Omental fat pad (tissue), 4 donors: ENCODE results near the gene HKDC1. TPM values are rescaled to one million over a fixed set of nuclear protein-coding genes. Genes with fewer than 3 reads are reported as not detected.
"Not testable (repeated sequence)": the region's sequence is repeated elsewhere in the genome, so short reads cannot be mapped to it uniquely, and the experiment has no call there.

Experiments used
- ATAC-seq: fragments of 150-250 bp; one replicate; pipeline ENCODE4 v1.9.1; 2016; ENCODE audit warnings: mild to moderate bottlenecking, moderate library complexity; ENCODE audit not compliant: low FRiP score
- DNase-seq: peaks from one replicate; pipeline ENCODE4 v3.0.0-alpha.2; 2019; ENCODE audit warnings: low spot score
- CTCF ChIP-seq, 3 donors: fragments of 450-650 bp; IDR thresholded peaks; one replicate each; pipeline ENCODE4 v1.5.1; 2016 to 2017; ENCODE audit warnings: antibody characterized with exemption in 3 of 3, mild to moderate bottlenecking in 3 of 3, moderate library complexity in 2 of 3
- total RNA-seq, 4 donors: library from RNA; depleted of rRNA; stranded (reverse); fragments of >200 nt; gene quantifications; one replicate each; pipeline ENCODE4 v1.1.0, GENCODE V29; 2016

The HKDC1 gene
- total RNA-seq, 4 donors from 2014 or later: 0.13 to 0.46 TPM; not detected in 2

- no peak for DNase-seq
- ATAC-seq: no peak
- no peak for TF ChIP-seq CTCF (IDR thresholded peaks at IDR 0.05)
Measured at GRCh38 chr10:69247313-69247710, 27.2 kb downstream of the HKDC1 start.

- no peak for TF ChIP-seq CTCF (IDR thresholded peaks at IDR 0.05)
- no peak for DNase-seq
- no peak for ATAC-seq
Measured at GRCh38 chr10:69248117-69248730, 28.1 kb downstream of the HKDC1 start.

GRCh38 chr10:69250041-69250440, 29.9 kb downstream of the HKDC1 start:
- no peak for ATAC-seq
- TF ChIP-seq CTCF (IDR thresholded peaks at IDR 0.05): no peak
- DNase-seq: no peak

GRCh38 chr10:69251417-69251816, 31.3 kb downstream of the HKDC1 start:
- ATAC-seq, DNase-seq: not testable (repeated sequence)

- DNase-seq: no peak
- no peak for ATAC-seq
- no peak for TF ChIP-seq CTCF (IDR thresholded peaks at IDR 0.05)
Measured at GRCh38 chr10:69253171-69253570, 33.0 kb downstream of the HKDC1 start.

GRCh38 chr10:69254877-69255276, 34.7 kb downstream of the HKDC1 start:
- ATAC-seq: no peak

GRCh38 chr10:69259547-69260243, 39.6 kb downstream of the HKDC1 start:
- DNase-seq (no peak), ATAC-seq (no peak)
- no peak for TF ChIP-seq CTCF (IDR thresholded peaks at IDR 0.05)

More at GRCh38 chr10:69254877-69255276, 34.7 kb downstream of the HKDC1 start:
- no peak for TF ChIP-seq CTCF (IDR thresholded peaks at IDR 0.05)
- no peak for DNase-seq
